BJ (cell line): ENCODE results near the gene GLI1. TPM values are rescaled to one million over a fixed set of nuclear protein-coding genes. Genes with fewer than 3 reads are reported as not detected.
A peak's percentile ranks its signal among the peaks of the same experiment; 100 is the strongest.

Experiments used
- CTCF ChIA-PET: fragments of 350-600 bp; formaldehyde crosslinking; extraction: SDS; loops from one replicate; lab custom pipeline; 2021; ENCODE audit warnings: antibody characterized with exemption, inconsistent platforms; lab: Yijun Ruan, JAX
- POLR2A ChIA-PET: fragments of 300-600 bp; sonication (Branson Sonifier 250); formaldehyde crosslinking; extraction: SDS; loops from one replicate; lab custom pipeline; 2021; ENCODE audit warnings: antibody characterized with exemption; lab: Charles Lee
- DNase-seq: peaks from one replicate; pipeline ENCODE4 v3.0.0-alpha.2; 2011; ENCODE audit warnings: low read depth
- H3K27me3 ChIP-seq: 2 replicates; pipeline ENCODE4 v1.6.0; 2011; ENCODE audit warnings: low read length; ENCODE audit not compliant: control insufficient read depth, insufficient read depth
- H3K36me3 ChIP-seq: 2 replicates; pipeline ENCODE4 v1.5.1; 2011; ENCODE audit warnings: low read length; ENCODE audit not compliant: control insufficient read depth, insufficient read depth
- H3K4me3 ChIP-seq: 2 replicates; pipeline ENCODE4 v1.5.1; 2011; ENCODE audit warnings: low read depth, mild to moderate bottlenecking, control low read depth, low read length
- polyA plus RNA-seq: library from polyadenylated mRNA; depleted of rRNA; stranded (reverse); fragments of >200 nt; gene quantifications from 2 replicates; pipeline ENCODE4 v1.2.3, GENCODE V29; 2011
- TF ChIP-seq, protein P1 (sequence below): IDR thresholded peaks from 2 replicates; pipeline ENCODE4 v1.5.1; 2011; ENCODE audit warnings: low read depth, mild to moderate bottlenecking, control low read depth, inconsistent platforms, low read length, moderate library complexity; ENCODE audit not compliant: insufficient read depth

Gene GLI1
- polyA plus RNA-seq, 1 experiment, result 9.0 TPM

- TF ChIP-seq, protein P1, sequence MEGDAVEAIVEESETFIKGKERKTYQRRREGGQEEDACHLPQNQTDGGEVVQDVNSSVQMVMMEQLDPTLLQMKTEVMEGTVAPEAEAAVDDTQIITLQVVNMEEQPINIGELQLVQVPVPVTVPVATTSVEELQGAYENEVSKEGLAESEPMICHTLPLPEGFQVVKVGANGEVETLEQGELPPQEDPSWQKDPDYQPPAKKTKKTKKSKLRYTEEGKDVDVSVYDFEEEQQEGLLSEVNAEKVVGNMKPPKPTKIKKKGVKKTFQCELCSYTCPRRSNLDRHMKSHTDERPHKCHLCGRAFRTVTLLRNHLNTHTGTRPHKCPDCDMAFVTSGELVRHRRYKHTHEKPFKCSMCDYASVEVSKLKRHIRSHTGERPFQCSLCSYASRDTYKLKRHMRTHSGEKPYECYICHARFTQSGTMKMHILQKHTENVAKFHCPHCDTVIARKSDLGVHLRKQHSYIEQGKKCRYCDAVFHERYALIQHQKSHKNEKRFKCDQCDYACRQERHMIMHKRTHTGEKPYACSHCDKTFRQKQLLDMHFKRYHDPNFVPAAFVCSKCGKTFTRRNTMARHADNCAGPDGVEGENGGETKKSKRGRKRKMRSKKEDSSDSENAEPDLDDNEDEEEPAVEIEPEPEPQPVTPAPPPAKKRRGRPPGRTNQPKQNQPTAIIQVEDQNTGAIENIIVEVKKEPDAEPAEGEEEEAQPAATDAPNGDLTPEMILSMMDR, result no peak
- ChIA-PET CTCF (interaction anchor here (0.7 to 3.1 kb wide), 7 partner anchors 9 to 235 kb away, joined by 3 to 38 read pairs (median 5); partner anchors contain the start of gene GLI1), POLR2A (no interaction called here)
- no peak for DNase-seq
- Histone ChIP-seq H3K27me3 (peaks cover 41% of the 10 kb centered on the region), H3K36me3 (no peaks in the 10 kb centered on the region), H3K4me3 (no peak overlapping the region)
These were observed 14.8 kb downstream of the GLI1 start for GRCh38 chr12:57474430-57474829.

DNA sequence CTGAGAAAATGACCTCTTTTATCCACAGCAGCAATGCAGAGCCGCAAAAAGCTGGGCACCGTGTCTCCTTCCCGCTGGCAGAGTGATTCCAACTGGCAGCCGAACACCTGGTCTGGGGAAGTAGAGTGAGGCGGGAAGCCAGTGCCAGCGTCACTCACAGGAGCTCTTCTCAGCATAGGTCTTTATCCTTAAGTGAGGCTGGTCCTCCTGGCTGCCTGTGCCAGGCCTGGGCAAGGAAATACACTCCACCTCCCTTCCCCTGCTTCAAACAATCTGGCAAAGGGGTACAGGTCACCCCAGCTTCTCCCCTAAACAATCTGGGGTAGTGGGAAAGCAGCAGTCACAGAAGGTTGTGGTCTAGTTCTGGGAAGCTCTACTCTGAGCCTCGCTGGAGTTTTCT, 15.3 kb downstream of the GLI1 start:
- Histone ChIP-seq H3K36me3 (no peaks in the 10 kb centered on the region), H3K27me3 (peaks cover 41% of the 10 kb centered on the region), H3K4me3 (no peak overlapping the region)
- ChIA-PET CTCF (interaction anchor here (1.0 to 3.1 kb wide), 8 partner anchors 9 to 235 kb away, joined by 3 to 38 read pairs (median 6); partner anchors contain the start of gene GLI1), POLR2A (no interaction called here)
- DNase-seq, result no peak
- TF ChIP-seq, protein P1, result no peak

DNA sequence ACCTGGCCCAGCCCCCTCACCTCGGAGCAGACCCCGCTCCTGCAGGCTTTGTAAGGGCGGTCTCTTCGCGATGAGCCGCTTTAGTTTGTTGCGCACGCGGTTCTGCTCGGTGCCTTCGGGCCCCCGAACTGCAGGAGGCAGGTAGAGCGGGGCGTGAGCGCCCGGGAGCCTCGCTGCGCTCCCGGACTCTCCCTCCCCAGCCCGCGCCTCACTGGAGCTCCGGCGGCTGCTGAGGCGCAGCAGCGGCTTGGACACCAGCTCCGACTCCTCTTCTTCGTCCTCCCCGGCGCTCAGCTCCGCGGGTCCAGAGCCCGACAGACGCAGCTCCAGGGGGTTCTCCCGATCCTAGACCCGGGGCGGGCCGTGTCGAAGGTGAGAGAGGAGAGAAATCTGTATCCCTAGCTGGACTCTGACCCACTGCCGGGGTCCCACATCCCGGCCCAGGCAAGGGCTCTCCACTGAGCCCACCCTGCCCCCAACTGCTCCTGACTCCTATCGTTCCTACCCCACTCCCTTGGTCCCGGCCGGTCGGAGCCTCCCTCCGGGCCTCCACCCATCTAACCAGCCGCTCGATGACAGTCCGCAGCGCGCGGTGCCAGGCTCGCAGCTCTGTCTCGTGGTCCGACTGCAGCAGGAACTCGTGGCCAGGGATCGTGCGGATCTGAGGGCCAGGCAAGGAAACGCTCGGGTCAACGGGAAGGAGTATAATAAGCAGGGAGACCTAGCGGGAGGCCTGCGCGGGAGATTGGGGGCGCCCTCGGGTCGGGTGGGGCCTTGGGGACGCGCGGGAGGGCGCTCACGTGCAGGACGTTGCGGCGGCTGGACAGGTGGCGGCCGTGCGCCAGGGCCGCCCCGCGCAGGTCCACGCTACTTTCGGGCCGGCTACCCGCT, 15.9 kb downstream of the GLI1 start:
- CTCF ChIA-PET, result interaction anchor here (0.9 to 3.1 kb wide), 9 partner anchors 10 to 236 kb away, joined by 3 to 38 read pairs (median 5); partner anchors contain the start of gene GLI1
- POLR2A ChIA-PET, result interaction anchor here (0.6 kb wide), 1 partner anchor 8 kb away, joined by 4 read pairs; no protein-coding TSS in a partner anchor
- Histone ChIP-seq H3K36me3 (no peaks in the 10 kb centered on the region), H3K27me3 (peaks cover 41% of the 10 kb centered on the region), H3K4me3 (peak overlapping the region; percentile 18)
- no peak for DNase-seq
- TF ChIP-seq, protein P1, result no peak

DNA sequence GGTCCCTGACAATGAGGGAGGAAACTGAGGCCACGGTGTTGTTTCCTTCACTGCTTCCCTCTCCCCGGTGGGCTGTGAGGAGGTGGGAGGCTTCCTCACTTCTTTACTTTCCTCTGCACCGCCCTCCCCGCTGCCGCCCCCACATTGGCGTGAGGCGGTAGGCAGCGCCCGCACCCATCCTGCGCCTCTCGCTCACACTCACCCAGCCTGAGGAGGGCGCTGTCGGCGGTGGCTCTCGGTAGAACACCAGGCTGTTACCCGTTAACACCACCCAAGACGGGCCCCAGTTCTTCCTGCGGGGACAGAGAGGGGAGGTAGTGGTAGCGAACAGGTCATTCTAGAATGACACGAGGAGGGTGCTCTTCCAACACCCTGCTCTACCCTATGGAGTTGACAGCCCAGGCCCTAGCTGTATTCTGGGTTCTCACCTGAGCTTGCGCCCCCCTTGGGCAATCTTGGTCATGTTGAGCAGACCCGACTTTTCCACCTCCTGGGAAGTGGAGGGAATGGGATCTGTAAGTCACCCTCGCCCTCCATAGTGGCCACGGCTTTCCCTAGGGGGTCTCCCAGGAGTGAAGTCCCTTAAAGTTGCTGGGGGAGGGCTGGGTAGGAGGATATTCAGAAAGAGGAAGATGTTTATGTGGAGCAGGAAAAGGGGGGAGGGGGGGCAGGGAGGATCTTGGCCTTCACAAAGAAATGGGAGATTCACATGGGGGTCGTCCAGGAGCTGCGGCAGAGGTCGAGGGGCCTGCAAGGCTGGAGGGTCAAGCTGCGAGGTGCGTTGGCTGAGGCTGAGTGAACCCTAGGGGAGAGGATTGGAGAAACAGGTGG, 16.8 kb downstream of the GLI1 start:
- no peaks in the 10 kb centered on the region for H3K36me3 ChIP-seq
- peaks cover 41% of the 10 kb centered on the region for H3K27me3 ChIP-seq
- ChIA-PET CTCF (interaction anchor here (0.9 to 3.1 kb wide), 6 partner anchors 11 to 191 kb away, joined by 3 to 38 read pairs (median 7); partner anchors contain the start of gene GLI1), POLR2A (no interaction called here)
- no peak for DNase-seq
- TF ChIP-seq, protein P1, result peak; percentile 22; the same call in 1 of the 2 replicates
- peak overlapping the region; percentile 18; the same call in 1 of the 2 replicates for H3K4me3 ChIP-seq
